H1 (cell line): ENCODE measurements around the gene NT5DC1. TPM values are rescaled to one million over a fixed set of nuclear protein-coding genes. Genes with fewer than 3 reads are reported as not detected.

Source experiments
- KDM5A ChIP-seq: fragments of 200-600 bp; IDR thresholded peaks from 2 replicates; pipeline ENCODE4 v1.7.1; 2012; ENCODE audit warnings: mild to moderate bottlenecking, low read length, inconsistent platforms, mixed read lengths
- NANOG ChIP-seq: IDR thresholded peaks from 2 replicates; pipeline ENCODE4 v1.6.1; 2011; ENCODE audit warnings: low read length, low read depth, mild to moderate bottlenecking, inconsistent platforms; ENCODE audit not compliant: insufficient read depth, poor library complexity, severe bottlenecking
- POLR2A ChIP-seq, 2 experiments: IDR thresholded peaks; 1 replicate in 1 of 2; 2 replicates in 1 of 2; pipeline ENCODE4 v1.6.1; 2011; ENCODE audit warnings: low read depth in 2 of 2, low read length in 2 of 2, mild to moderate bottlenecking in 2 of 2; ENCODE audit errors: control extremely low read depth in 1 of 2
- POLR2AphosphoS5 ChIP-seq: IDR thresholded peaks from 2 replicates; pipeline ENCODE4 v1.6.1; 2011; ENCODE audit warnings: low read depth, low read length
- RXRA ChIP-seq: IDR thresholded peaks from 2 replicates; pipeline ENCODE4 v1.6.1; 2011; ENCODE audit warnings: low read depth, mild to moderate bottlenecking, low read length, moderate library complexity; ENCODE audit not compliant: insufficient read depth
- SUZ12 ChIP-seq: fragments of 200-600 bp; sonication (generic); IDR thresholded peaks from 2 replicates; pipeline ENCODE4 v1.6.1; 2012; ENCODE audit warnings: mild to moderate bottlenecking, inconsistent platforms, low read length, moderate library complexity, mixed read lengths
- TBP ChIP-seq: IDR thresholded peaks from 2 replicates; pipeline ENCODE4 v1.6.1; 2011; ENCODE audit warnings: low read depth, low read length, improper control_type of control experiment
- TCF12 ChIP-seq: IDR thresholded peaks from 2 replicates; pipeline ENCODE4 v1.6.1; 2011; ENCODE audit warnings: low read depth, mild to moderate bottlenecking, low read length
- TEAD4 ChIP-seq: IDR thresholded peaks from 2 replicates; pipeline ENCODE4 v1.6.1; 2012; ENCODE audit warnings: low read depth, low read length, inconsistent platforms, mixed read lengths
- polyA plus RNA-seq, 7 experiments: library from polyadenylated mRNA; depleted of rRNA in 3 of 7; stranded (reverse) in 5 of 7; unstranded in 2 of 7; fragments of >200 nt in 5 of 7; fragments of 200-250 nt in 2 of 7; gene quantifications; 1 replicate in 5 of 7; 2 replicates in 1 of 7; 4 replicates in 1 of 7; pipeline versions ENCODE4 v1.2.1 to v1.2.3, GENCODE V29; 2011 to 2013; ENCODE audit warnings: missing spikeins in 2 of 7, mixed read lengths in 2 of 7
- total RNA-seq: library from RNA; stranded (reverse); fragmentation: NEBNext Ultra II Directional; extraction: Animal tissue kit (Norgen Biotek cat#: 25700); gene quantifications from 2 replicates; pipeline ENCODE4 v1.2.1, GENCODE V29; 2021
- TF ChIP-seq, protein P1 (sequence below): fragments of 300-600 bp; sonication (generic); IDR thresholded peaks from 2 replicates; pipeline ENCODE4 v1.7.1; 2012; ENCODE audit warnings: low read length, moderate library complexity, mild to moderate bottlenecking, inconsistent platforms; ENCODE audit not compliant: insufficient replicate concordance
- TF ChIP-seq, protein P2 (sequence below): IDR thresholded peaks from 2 replicates; pipeline ENCODE4 v1.6.1; 2012; ENCODE audit warnings: inconsistent platforms

Gene NT5DC1
- total and polyA plus RNA-seq, 2 of the 8 experiments (the other 6 are each of a cell fraction or from before 2014, with no cell fraction given) = 25.3 to 72.7 TPM

DNA sequence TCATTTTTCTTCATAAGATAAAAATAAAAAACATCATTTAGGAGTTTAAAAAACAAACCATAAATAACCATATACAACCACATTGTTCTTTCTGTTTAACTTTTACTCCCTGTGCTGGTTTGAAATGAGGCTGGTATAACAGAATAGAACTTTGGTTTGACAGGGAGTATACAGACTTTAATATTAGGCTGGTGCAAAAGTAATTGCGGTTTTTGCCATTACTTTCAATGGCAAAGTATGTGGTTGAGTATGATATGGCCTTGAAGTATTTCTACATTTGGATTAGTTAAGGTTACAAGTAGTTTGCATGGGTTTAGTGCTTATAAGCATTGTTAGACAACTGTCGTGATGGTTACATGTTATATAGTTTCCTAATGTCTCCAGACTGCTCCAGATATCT, 54.2 kb downstream of the NT5DC1 start (continued):
- TF ChIP-seq, protein P1, sequence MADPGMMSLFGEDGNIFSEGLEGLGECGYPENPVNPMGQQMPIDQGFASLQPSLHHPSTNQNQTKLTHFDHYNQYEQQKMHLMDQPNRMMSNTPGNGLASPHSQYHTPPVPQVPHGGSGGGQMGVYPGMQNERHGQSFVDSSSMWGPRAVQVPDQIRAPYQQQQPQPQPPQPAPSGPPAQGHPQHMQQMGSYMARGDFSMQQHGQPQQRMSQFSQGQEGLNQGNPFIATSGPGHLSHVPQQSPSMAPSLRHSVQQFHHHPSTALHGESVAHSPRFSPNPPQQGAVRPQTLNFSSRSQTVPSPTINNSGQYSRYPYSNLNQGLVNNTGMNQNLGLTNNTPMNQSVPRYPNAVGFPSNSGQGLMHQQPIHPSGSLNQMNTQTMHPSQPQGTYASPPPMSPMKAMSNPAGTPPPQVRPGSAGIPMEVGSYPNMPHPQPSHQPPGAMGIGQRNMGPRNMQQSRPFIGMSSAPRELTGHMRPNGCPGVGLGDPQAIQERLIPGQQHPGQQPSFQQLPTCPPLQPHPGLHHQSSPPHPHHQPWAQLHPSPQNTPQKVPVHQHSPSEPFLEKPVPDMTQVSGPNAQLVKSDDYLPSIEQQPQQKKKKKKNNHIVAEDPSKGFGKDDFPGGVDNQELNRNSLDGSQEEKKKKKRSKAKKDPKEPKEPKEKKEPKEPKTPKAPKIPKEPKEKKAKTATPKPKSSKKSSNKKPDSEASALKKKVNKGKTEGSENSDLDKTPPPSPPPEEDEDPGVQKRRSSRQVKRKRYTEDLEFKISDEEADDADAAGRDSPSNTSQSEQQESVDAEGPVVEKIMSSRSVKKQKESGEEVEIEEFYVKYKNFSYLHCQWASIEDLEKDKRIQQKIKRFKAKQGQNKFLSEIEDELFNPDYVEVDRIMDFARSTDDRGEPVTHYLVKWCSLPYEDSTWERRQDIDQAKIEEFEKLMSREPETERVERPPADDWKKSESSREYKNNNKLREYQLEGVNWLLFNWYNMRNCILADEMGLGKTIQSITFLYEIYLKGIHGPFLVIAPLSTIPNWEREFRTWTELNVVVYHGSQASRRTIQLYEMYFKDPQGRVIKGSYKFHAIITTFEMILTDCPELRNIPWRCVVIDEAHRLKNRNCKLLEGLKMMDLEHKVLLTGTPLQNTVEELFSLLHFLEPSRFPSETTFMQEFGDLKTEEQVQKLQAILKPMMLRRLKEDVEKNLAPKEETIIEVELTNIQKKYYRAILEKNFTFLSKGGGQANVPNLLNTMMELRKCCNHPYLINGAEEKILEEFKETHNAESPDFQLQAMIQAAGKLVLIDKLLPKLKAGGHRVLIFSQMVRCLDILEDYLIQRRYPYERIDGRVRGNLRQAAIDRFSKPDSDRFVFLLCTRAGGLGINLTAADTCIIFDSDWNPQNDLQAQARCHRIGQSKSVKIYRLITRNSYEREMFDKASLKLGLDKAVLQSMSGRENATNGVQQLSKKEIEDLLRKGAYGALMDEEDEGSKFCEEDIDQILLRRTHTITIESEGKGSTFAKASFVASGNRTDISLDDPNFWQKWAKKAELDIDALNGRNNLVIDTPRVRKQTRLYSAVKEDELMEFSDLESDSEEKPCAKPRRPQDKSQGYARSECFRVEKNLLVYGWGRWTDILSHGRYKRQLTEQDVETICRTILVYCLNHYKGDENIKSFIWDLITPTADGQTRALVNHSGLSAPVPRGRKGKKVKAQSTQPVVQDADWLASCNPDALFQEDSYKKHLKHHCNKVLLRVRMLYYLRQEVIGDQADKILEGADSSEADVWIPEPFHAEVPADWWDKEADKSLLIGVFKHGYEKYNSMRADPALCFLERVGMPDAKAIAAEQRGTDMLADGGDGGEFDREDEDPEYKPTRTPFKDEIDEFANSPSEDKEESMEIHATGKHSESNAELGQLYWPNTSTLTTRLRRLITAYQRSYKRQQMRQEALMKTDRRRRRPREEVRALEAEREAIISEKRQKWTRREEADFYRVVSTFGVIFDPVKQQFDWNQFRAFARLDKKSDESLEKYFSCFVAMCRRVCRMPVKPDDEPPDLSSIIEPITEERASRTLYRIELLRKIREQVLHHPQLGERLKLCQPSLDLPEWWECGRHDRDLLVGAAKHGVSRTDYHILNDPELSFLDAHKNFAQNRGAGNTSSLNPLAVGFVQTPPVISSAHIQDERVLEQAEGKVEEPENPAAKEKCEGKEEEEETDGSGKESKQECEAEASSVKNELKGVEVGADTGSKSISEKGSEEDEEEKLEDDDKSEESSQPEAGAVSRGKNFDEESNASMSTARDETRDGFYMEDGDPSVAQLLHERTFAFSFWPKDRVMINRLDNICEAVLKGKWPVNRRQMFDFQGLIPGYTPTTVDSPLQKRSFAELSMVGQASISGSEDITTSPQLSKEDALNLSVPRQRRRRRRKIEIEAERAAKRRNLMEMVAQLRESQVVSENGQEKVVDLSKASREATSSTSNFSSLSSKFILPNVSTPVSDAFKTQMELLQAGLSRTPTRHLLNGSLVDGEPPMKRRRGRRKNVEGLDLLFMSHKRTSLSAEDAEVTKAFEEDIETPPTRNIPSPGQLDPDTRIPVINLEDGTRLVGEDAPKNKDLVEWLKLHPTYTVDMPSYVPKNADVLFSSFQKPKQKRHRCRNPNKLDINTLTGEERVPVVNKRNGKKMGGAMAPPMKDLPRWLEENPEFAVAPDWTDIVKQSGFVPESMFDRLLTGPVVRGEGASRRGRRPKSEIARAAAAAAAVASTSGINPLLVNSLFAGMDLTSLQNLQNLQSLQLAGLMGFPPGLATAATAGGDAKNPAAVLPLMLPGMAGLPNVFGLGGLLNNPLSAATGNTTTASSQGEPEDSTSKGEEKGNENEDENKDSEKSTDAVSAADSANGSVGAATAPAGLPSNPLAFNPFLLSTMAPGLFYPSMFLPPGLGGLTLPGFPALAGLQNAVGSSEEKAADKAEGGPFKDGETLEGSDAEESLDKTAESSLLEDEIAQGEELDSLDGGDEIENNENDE = no peak
- TF ChIP-seq POLR2A (IDR thresholded peaks at IDR 0.05; ENCODE audit: control extremely low read depth in 1 of 2, low read depth in 2 of 2, low read length in 2 of 2) = no peak
- TF ChIP-seq TBP = no peak
- TF ChIP-seq, protein P2, sequence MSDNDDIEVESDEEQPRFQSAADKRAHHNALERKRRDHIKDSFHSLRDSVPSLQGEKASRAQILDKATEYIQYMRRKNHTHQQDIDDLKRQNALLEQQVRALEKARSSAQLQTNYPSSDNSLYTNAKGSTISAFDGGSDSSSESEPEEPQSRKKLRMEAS = no peak
- no peak for TF ChIP-seq SUZ12
- TF ChIP-seq NANOG = no peak
- no peak for TF ChIP-seq KDM5A
- no peak for TF ChIP-seq POLR2AphosphoS5
- no peak for TF ChIP-seq TCF12
- TF ChIP-seq RXRA = no peak
- TF ChIP-seq TEAD4 = no peak
